GM12878 (cell line): ENCODE data around the gene OGA. TPM values are rescaled to one million over a fixed set of nuclear protein-coding genes. Genes with fewer than 3 reads are reported as not detected.

Experiments used
- BRCA1 ChIP-seq: IDR thresholded peaks from 2 replicates; pipeline ENCODE4 v1.6.1; 2011; ENCODE audit warnings: low read depth, low read length, improper control_type of control experiment
- CBFB ChIP-seq: IDR thresholded peaks from 2 replicates; pipeline ENCODE4 v1.6.1; 2016; ENCODE audit warnings: antibody characterized with exemption, low read depth
- CEBPB ChIP-seq, 2 experiments: fragments of 150-350 bp in 1 of 2; IDR thresholded peaks; 2 replicates each; pipeline ENCODE4 v1.6.1; 2012 to 2014; ENCODE audit warnings: low read depth in 2 of 2, low read length in 2 of 2, borderline replicate concordance in 1 of 2, inconsistent platforms in 1 of 2
- CEBPZ ChIP-seq: fragments of 150-350 bp; IDR thresholded peaks from 2 replicates; pipeline ENCODE4 v1.6.1; 2016; ENCODE audit warnings: low read depth, low read length
- CREM ChIP-seq: IDR thresholded peaks from 2 replicates; pipeline ENCODE4 v1.6.1; 2014; ENCODE audit warnings: antibody characterized with exemption, low read depth
- EGR1 ChIP-seq, 2 experiments: IDR thresholded peaks; 1 replicate in 1 of 2; 2 replicates in 1 of 2; pipeline ENCODE4 v1.6.1; 2011 to 2012; ENCODE audit warnings: low read depth in 2 of 2, low read length in 2 of 2, borderline replicate concordance in 1 of 2, mild to moderate bottlenecking in 1 of 2, moderate library complexity in 1 of 2
- HDAC2 ChIP-seq: fragments of 200-600 bp; sonication (generic); IDR thresholded peaks from 2 replicates; pipeline ENCODE4 v1.6.1; 2017
- IKZF2 ChIP-seq, 2 experiments: fragments of 450-650 bp; IDR thresholded peaks; 2 replicates each; pipeline ENCODE4 v1.6.1; 2017; ENCODE audit warnings: mild to moderate bottlenecking in 2 of 2, moderate library complexity in 2 of 2
- JUNB ChIP-seq: IDR thresholded peaks from 2 replicates; pipeline ENCODE4 v1.6.1; 2016; ENCODE audit warnings: antibody characterized with exemption, mild to moderate bottlenecking
- KDM1A ChIP-seq: fragments of 200-600 bp; sonication (generic); IDR thresholded peaks from 2 replicates; pipeline ENCODE4 v1.6.1; 2016; ENCODE audit warnings: borderline replicate concordance
- MLLT1 ChIP-seq: fragments of 450-650 bp; IDR thresholded peaks from 2 replicates; pipeline ENCODE4 v1.6.1; 2016; ENCODE audit warnings: mild to moderate bottlenecking
- MTA2 ChIP-seq: fragments of 450-650 bp; IDR thresholded peaks from 2 replicates; pipeline ENCODE4 v1.6.1; 2016; ENCODE audit warnings: low read depth, mild to moderate bottlenecking, moderate library complexity
- MTA3 ChIP-seq: IDR thresholded peaks from 2 replicates; pipeline ENCODE4 v1.6.1; 2012; ENCODE audit warnings: low read length, inconsistent platforms, borderline replicate concordance
- NBN ChIP-seq: fragments of 450-650 bp; IDR thresholded peaks from 2 replicates; pipeline ENCODE4 v1.6.1; 2016
- NR2F1 ChIP-seq: fragments of 450-650 bp; conservative IDR thresholded peaks from 2 replicates; pipeline ENCODE4 v1.6.1; 2017; ENCODE audit warnings: mild to moderate bottlenecking
- NRF1 ChIP-seq: conservative IDR thresholded peaks from 2 replicates; pipeline ENCODE4 v1.6.1; 2011; ENCODE audit warnings: mild to moderate bottlenecking, low read depth, low read length, improper control_type of control experiment
- RCOR1 ChIP-seq: conservative IDR thresholded peaks from 2 replicates; pipeline ENCODE4 v1.6.1; 2012; ENCODE audit warnings: low read depth, low read length, improper control_type of control experiment
- RFX5 ChIP-seq: IDR thresholded peaks from 2 replicates; pipeline ENCODE4 v1.6.1; 2011; ENCODE audit warnings: low read depth, low read length, improper control_type of control experiment
- SP1 ChIP-seq: IDR thresholded peaks from one replicate; pipeline ENCODE4 v1.6.1; 2011; ENCODE audit warnings: low read depth, low read length
- TCF7 ChIP-seq: IDR thresholded peaks from 2 replicates; pipeline ENCODE4 v1.6.1; 2014; ENCODE audit warnings: antibody characterized with exemption, borderline replicate concordance
- polyA plus RNA-seq, 11 experiments: library from polyadenylated mRNA; depleted of rRNA in 4 of 11; unstranded in 6 of 11; stranded (reverse) in 5 of 11; fragments of >200 nt; fragmentation: Nextera tagmentation in 4 of 11; fragmentation: Illumina TruSeq in 1 of 11; extraction: Ambion mirVana in 4 of 11; extraction: Trizol in 1 of 11; gene quantifications; 1 replicate in 1 of 11; 2 replicates in 10 of 11; pipeline versions ENCODE4 v1.2.1 to v1.2.3, GENCODE V29; 2011 to 2016; ENCODE audit warnings: inconsistent platforms in 2 of 11, missing spikeins in 2 of 11, low read depth in 1 of 11
- total RNA-seq, 4 experiments: library from RNA; depleted of rRNA in 3 of 4; stranded (reverse); fragments of >200 nt in 3 of 4; fragmentation: Illumina TruSeq in 1 of 4; extraction: Trizol in 1 of 4; gene quantifications; 2 replicates each; pipeline versions ENCODE4 v1.2.1 to v1.2.3, GENCODE V29; 2013 to 2021
- TF ChIP-seq, protein P1 (sequence below): fragments of 450-650 bp; IDR thresholded peaks from 2 replicates; pipeline ENCODE4 v1.6.1; 2017; ENCODE audit warnings: antibody characterized with exemption, mild to moderate bottlenecking, moderate library complexity

Gene OGA
- total and polyA plus RNA-seq, 10 of the 15 experiments (the other 5 are each of a cell fraction or from before 2014, with no cell fraction given) = 23.0 to 145 (median 85.2) TPM

- TF ChIP-seq MLLT1 (peak; percentile 58; the same call in 1 of the 2 replicates), BRCA1 (no peak), EGR1 (IDR thresholded peaks at IDR 0.05; ENCODE audit: borderline replicate concordance in 1 of 2, low read depth in 2 of 2, low read length in 2 of 2) (peak; percentile 55 to 68), NRF1 (peak; percentile 67), CEBPB (IDR thresholded peaks at IDR 0.05; ENCODE audit: borderline replicate concordance in 1 of 2, low read depth in 2 of 2, low read length in 2 of 2) (no peak), CBFB (no peak), IKZF2 (IDR thresholded peaks at IDR 0.05) (peak; percentile 19 to 47; a peak in 2 of 4 replicates), RFX5 (peak; percentile 7; the same call in 1 of the 2 replicates), CREM (peak; percentile 80), KDM1A (no peak), MTA2 (no peak), RCOR1 (no peak), SP1 (peak; percentile 69), HDAC2 (no peak), CEBPZ (no peak), MTA3 (no peak), TCF7 (no peak), NBN (peak; percentile 99), JUNB (no peak), NR2F1 (no peak)
- TF ChIP-seq, protein P1, sequence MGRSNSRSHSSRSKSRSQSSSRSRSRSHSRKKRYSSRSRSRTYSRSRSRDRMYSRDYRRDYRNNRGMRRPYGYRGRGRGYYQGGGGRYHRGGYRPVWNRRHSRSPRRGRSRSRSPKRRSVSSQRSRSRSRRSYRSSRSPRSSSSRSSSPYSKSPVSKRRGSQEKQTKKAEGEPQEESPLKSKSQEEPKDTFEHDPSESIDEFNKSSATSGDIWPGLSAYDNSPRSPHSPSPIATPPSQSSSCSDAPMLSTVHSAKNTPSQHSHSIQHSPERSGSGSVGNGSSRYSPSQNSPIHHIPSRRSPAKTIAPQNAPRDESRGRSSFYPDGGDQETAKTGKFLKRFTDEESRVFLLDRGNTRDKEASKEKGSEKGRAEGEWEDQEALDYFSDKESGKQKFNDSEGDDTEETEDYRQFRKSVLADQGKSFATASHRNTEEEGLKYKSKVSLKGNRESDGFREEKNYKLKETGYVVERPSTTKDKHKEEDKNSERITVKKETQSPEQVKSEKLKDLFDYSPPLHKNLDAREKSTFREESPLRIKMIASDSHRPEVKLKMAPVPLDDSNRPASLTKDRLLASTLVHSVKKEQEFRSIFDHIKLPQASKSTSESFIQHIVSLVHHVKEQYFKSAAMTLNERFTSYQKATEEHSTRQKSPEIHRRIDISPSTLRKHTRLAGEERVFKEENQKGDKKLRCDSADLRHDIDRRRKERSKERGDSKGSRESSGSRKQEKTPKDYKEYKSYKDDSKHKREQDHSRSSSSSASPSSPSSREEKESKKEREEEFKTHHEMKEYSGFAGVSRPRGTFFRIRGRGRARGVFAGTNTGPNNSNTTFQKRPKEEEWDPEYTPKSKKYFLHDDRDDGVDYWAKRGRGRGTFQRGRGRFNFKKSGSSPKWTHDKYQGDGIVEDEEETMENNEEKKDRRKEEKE = no peak
Observed at GRCh38 chr10:101830322-101831168, 12.3 kb upstream of the OGA start (continued).
